Hepatocyte (in vitro differentiated cells): ENCODE results near the gene FAT1. TPM values are rescaled to one million over a fixed set of nuclear protein-coding genes. Genes with fewer than 3 reads are reported as not detected.

Experiments used
- DNase-seq: peaks from one replicate; pipeline ENCODE4 v3.0.0-alpha.2; 2016; ENCODE audit warnings: low spot score
- H2AFZ ChIP-seq: fragments of 200-600 bp; sonication (generic); 2 replicates; pipeline ENCODE4 v1.6.0; 2016; ENCODE audit warnings: antibody characterized with exemption, mild to moderate bottlenecking
- H3K27ac ChIP-seq: fragments of 200-600 bp; sonication (generic); 2 replicates; pipeline ENCODE4 v1.5.1; 2016; ENCODE audit warnings: mild to moderate bottlenecking
- H3K27me3 ChIP-seq: fragments of 200-600 bp; sonication (generic); 2 replicates; pipeline ENCODE4 v1.6.1; 2016
- H3K36me3 ChIP-seq: fragments of 200-600 bp; sonication (generic); replicated peaks from 2 replicates; pipeline ENCODE4 v1.5.1; 2016; ENCODE audit warnings: low read depth; ENCODE audit not compliant: insufficient read depth
- H3K4me1 ChIP-seq: fragments of 200-600 bp; sonication (generic); 2 replicates; pipeline ENCODE4 v1.5.1; 2016; ENCODE audit warnings: mild to moderate bottlenecking, moderate library complexity; ENCODE audit not compliant: insufficient read depth
- H3K4me2 ChIP-seq: fragments of 200-600 bp; sonication (generic); 2 replicates; pipeline ENCODE4 v1.6.0; 2016
- H3K4me3 ChIP-seq: fragments of 200-600 bp; sonication (generic); 2 replicates; pipeline ENCODE4 v1.5.1; 2016; ENCODE audit warnings: mild to moderate bottlenecking
- H3K79me2 ChIP-seq: fragments of 200-600 bp; sonication (generic); 2 replicates; pipeline ENCODE4 v1.6.0; 2017; ENCODE audit warnings: mild to moderate bottlenecking
- H3K9me2 ChIP-seq: fragments of 200-600 bp; sonication (generic); replicated peaks from 2 replicates; pipeline ENCODE4 v1.6.0; 2017; ENCODE audit warnings: mild to moderate bottlenecking; ENCODE audit not compliant: insufficient read depth
- H3K9me3 ChIP-seq: fragments of 200-600 bp; sonication (generic); 2 replicates; pipeline ENCODE4 v1.5.1; 2016; ENCODE audit warnings: low read depth, mild to moderate bottlenecking
- H4K20me1 ChIP-seq: fragments of 200-600 bp; sonication (generic); 2 replicates; pipeline ENCODE4 v1.6.0; 2016; ENCODE audit warnings: mild to moderate bottlenecking; ENCODE audit not compliant: insufficient read depth, poor library complexity, severe bottlenecking
- EZH2 ChIP-seq: fragments of 200-600 bp; sonication (generic); IDR thresholded peaks from 2 replicates; pipeline ENCODE4 v1.6.1; 2016; ENCODE audit warnings: antibody characterized with exemption, mild to moderate bottlenecking, borderline replicate concordance
- EZH2phosphoT487 ChIP-seq: fragments of 200-600 bp; sonication (generic); IDR thresholded peaks from one replicate; pipeline ENCODE4 v1.6.1; 2018; ENCODE audit warnings: antibody characterized with exemption, mild to moderate bottlenecking, low read depth, moderate library complexity; ENCODE audit not compliant: unreplicated experiment, severe bottlenecking
- WGBS: methylation state at CpG from one replicate; pipeline ENCODE4 v1.1.6; 2016; ENCODE audit warnings: low lambda C conversion rate; ENCODE audit errors: missing lambda C conversion rate; 5-methylcytosine and 5-hydroxymethylcytosine counted together
- polyA plus RNA-seq: library from polyadenylated mRNA; unstranded; fragments of >200 nt; fragmentation: Nextera tagmentation; extraction: Ambion mirVana; gene quantifications from 2 replicates; pipeline ENCODE4 v1.2.1, GENCODE V29; 2016
- total RNA-seq: library from RNA; depleted of rRNA; stranded (reverse); fragments of >200 nt; gene quantifications from 2 replicates; pipeline ENCODE4 v1.2.3, GENCODE V29; 2014
- TF ChIP-seq, protein P1 (sequence below): fragments of 200-600 bp; sonication (generic); IDR thresholded peaks from 2 replicates; pipeline ENCODE4 v1.5.1; 2016; ENCODE audit warnings: antibody characterized with exemption, mild to moderate bottlenecking; ENCODE audit not compliant: poor library complexity

The FAT1 gene
- total and polyA plus RNA-seq, 2 experiments from 2014 or later: 33.9 to 168 TPM

DNA sequence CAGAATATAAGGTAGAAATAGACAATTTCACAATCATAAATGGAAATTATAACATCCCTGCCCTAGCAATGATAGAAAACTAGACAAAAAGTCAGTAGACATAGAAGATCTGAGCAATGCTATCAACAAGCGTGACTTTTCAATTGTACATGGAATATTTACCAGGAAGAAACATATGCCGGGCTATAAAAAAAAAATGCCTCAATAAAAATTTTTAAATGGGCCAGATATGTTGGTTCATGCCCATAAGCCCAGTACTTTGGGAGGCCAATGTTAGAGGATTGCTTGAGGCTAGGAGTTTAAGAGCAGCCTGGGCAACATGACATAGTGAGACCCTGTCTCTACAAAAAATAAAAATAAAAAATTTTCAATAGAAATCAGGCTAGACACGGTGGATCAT lies 163.0 kb downstream of the FAT1 start:
- no peak overlapping the region for H3K4me2 ChIP-seq
- H3K9me2 ChIP-seq: no peaks in the 10 kb centered on the region
- TF ChIP-seq, protein P1, sequence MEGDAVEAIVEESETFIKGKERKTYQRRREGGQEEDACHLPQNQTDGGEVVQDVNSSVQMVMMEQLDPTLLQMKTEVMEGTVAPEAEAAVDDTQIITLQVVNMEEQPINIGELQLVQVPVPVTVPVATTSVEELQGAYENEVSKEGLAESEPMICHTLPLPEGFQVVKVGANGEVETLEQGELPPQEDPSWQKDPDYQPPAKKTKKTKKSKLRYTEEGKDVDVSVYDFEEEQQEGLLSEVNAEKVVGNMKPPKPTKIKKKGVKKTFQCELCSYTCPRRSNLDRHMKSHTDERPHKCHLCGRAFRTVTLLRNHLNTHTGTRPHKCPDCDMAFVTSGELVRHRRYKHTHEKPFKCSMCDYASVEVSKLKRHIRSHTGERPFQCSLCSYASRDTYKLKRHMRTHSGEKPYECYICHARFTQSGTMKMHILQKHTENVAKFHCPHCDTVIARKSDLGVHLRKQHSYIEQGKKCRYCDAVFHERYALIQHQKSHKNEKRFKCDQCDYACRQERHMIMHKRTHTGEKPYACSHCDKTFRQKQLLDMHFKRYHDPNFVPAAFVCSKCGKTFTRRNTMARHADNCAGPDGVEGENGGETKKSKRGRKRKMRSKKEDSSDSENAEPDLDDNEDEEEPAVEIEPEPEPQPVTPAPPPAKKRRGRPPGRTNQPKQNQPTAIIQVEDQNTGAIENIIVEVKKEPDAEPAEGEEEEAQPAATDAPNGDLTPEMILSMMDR: no peak
- no peak for TF ChIP-seq EZH2phosphoT487
- no peak for TF ChIP-seq EZH2
- 94% methylated on average over 3 of the region's 3 CpGs for WGBS
- no peak overlapping the region for H3K27ac ChIP-seq
- H3K9me3 ChIP-seq: no peaks in the 10 kb centered on the region
- no peaks in the 10 kb centered on the region for H3K36me3 ChIP-seq
- H3K79me2 ChIP-seq: no peaks in the 10 kb centered on the region
- no peak overlapping the region for H3K4me3 ChIP-seq
- H4K20me1 ChIP-seq: no peaks in the 10 kb centered on the region
- no peak for DNase-seq
- no peak overlapping the region for H2AFZ ChIP-seq
- peaks cover 7% of the 10 kb centered on the region for H3K27me3 ChIP-seq
- no peaks in the 10 kb centered on the region for H3K4me1 ChIP-seq

DNA sequence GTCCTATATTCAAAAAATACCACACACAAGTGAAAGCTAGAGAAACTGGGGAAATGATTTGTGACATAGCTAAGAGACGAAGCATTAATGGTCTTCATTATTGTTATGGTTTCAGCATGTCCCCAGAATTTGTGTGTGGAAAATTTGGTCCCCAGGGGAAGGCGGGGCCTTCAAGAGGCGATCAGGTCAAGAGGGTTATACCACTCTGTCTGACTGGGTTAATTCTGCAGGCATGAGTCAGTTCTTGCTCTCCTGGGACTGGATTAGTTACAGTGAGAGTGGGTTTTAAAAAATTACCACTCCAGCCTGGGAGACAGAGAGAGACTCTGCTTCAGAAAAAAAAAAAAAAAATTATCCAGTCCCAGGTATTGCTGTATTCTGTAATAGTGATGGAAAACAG lies 166.2 kb downstream of the FAT1 start:
- Histone ChIP-seq H3K27me3 (peaks cover 34% of the 10 kb centered on the region), H2AFZ (no peak overlapping the region), H3K9me3 (no peaks in the 10 kb centered on the region), H3K4me1 (peaks cover 5% of the 10 kb centered on the region), H3K4me2 (no peak overlapping the region), H3K79me2 (no peaks in the 10 kb centered on the region), H4K20me1 (no peaks in the 10 kb centered on the region), H3K36me3 (no peaks in the 10 kb centered on the region), H3K4me3 (no peak overlapping the region), H3K9me2 (no peaks in the 10 kb centered on the region), H3K27ac (no peak overlapping the region)
- 82% methylated on average over 3 of the region's 3 CpGs for WGBS
- DNase-seq: no peak
- no peak for TF ChIP-seq EZH2phosphoT487
- TF ChIP-seq EZH2: no peak
- TF ChIP-seq, protein P1: no peak

DNA sequence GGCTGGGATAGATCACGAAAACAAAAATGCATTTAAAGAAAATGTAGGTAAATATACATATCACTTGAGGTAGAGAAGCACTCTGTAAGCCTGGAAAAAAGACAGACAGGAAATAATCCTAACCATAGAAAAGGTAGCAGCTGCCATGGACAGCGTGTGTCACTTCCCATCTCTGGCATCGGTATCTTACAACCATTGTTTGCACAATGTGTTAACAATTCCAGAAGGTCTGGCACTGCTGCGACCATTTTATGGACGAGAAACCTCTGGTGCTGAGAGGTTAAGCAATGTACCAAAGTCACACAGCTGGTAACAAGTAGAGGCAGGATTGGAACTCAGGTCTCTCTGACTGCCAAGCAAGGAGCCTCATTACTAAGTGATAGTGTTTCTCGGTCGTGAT lies 166.6 kb downstream of the FAT1 start:
- no peak overlapping the region for H3K4me3 ChIP-seq
- no peaks in the 10 kb centered on the region for H4K20me1 ChIP-seq
- H3K27ac ChIP-seq: no peak overlapping the region
- WGBS: 81% methylated on average over 7 of the region's 7 CpGs
- no peaks in the 10 kb centered on the region for H3K79me2 ChIP-seq
- no peak overlapping the region for H3K4me2 ChIP-seq
- H2AFZ ChIP-seq: no peak overlapping the region
- no peaks in the 10 kb centered on the region for H3K9me2 ChIP-seq
- TF ChIP-seq, protein P1: no peak
- no peak for TF ChIP-seq EZH2phosphoT487
- TF ChIP-seq EZH2: no peak
- peaks cover 38% of the 10 kb centered on the region for H3K27me3 ChIP-seq
- no peaks in the 10 kb centered on the region for H3K36me3 ChIP-seq
- no peaks in the 10 kb centered on the region for H3K9me3 ChIP-seq
- no peak for DNase-seq
- peaks cover 5% of the 10 kb centered on the region for H3K4me1 ChIP-seq
